ENCODE results near the gene CEMIP2. TPM values are rescaled to one million over a fixed set of nuclear protein-coding genes. Genes with fewer than 3 reads are reported as not detected.
"Not testable (repeated sequence)": the region's sequence is repeated elsewhere in the genome, so short reads cannot be mapped to it uniquely, and the experiment has no call there.

The CEMIP2 gene
- total RNA-seq, 4 donors from 2014 or later, result 7.4 to 50.7 (median 30.5) TPM

DNA sequence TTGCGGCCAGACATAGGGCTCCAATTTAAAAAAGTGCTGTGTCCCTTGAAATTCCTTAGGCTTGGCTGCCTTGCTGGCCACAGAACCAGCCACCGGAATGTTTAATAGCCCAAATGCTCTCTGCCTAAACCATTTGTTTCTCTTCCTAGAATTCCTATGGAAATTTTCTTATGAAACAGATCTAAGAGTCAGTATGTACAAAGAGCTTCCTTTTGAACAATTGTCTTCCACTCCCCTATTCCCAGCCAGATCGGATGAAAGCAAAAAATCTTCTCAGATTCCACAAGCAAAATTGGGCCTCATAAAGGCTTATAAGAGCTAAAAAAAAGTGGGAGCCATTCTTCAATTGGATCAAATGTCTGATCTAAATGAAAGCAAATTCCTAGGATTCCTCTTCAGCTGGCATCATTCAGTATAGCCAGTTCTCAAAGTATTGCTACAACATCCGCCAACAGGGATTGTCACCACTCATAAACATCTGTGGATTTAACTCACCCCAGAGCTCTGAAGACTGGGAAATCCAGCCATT is 104.3 kb downstream of the CEMIP2 start:
- Histone ChIP-seq H3K27me3 (no peaks in the 10 kb centered on the region), H3K36me3 (no peaks in the 10 kb centered on the region), H3K4me1 (no peaks in the 10 kb centered on the region), H3K4me3 (no peak overlapping the region), H3K27ac (no peak overlapping the region), H3K9me3 (no peaks in the 10 kb centered on the region)
- intact Hi-C loops (cut with DNase I; ENCODE audit: low total_unique reads), result no loop called here
- TF ChIP-seq POLR2A (IDR thresholded peaks at IDR 0.05), result no peak
- TF ChIP-seq, protein P1, sequence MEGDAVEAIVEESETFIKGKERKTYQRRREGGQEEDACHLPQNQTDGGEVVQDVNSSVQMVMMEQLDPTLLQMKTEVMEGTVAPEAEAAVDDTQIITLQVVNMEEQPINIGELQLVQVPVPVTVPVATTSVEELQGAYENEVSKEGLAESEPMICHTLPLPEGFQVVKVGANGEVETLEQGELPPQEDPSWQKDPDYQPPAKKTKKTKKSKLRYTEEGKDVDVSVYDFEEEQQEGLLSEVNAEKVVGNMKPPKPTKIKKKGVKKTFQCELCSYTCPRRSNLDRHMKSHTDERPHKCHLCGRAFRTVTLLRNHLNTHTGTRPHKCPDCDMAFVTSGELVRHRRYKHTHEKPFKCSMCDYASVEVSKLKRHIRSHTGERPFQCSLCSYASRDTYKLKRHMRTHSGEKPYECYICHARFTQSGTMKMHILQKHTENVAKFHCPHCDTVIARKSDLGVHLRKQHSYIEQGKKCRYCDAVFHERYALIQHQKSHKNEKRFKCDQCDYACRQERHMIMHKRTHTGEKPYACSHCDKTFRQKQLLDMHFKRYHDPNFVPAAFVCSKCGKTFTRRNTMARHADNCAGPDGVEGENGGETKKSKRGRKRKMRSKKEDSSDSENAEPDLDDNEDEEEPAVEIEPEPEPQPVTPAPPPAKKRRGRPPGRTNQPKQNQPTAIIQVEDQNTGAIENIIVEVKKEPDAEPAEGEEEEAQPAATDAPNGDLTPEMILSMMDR (IDR thresholded peaks at IDR 0.05), result no peak
- no peak for DNase-seq

DNA sequence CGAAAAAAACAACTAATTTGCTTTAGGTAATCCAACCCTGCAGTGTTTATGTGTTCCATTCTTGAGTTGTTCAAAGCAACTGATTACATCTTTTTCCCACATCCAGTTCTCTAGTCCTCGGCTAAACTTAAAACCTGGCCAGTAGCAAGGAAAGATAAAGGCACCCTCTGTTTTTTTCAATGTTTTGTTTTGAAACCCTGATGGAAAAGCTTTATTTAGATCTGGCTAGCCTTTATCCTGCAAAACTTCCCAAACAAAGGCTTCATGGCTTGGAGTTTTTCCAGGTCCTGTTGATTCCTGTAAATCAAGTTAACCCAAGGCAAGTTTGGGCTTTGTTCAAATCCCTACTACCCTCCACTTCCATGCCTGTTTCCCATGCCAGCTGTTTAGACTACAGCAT is 105.1 kb downstream of the CEMIP2 start:
- H3K4me1 ChIP-seq, result no peaks in the 10 kb centered on the region
- no peak overlapping the region for H3K4me3 ChIP-seq
- no peaks in the 10 kb centered on the region for H3K27me3 ChIP-seq
- intact Hi-C loops (cut with DNase I; ENCODE audit: low total_unique reads), result no loop called here
- no peak overlapping the region for H3K27ac ChIP-seq
- H3K9me3 ChIP-seq, result no peaks in the 10 kb centered on the region
- TF ChIP-seq, protein P1 (IDR thresholded peaks at IDR 0.05), result no peak
- TF ChIP-seq POLR2A (IDR thresholded peaks at IDR 0.05), result no peak
- H3K36me3 ChIP-seq, result no peaks in the 10 kb centered on the region
- DNase-seq, result no peak

DNA sequence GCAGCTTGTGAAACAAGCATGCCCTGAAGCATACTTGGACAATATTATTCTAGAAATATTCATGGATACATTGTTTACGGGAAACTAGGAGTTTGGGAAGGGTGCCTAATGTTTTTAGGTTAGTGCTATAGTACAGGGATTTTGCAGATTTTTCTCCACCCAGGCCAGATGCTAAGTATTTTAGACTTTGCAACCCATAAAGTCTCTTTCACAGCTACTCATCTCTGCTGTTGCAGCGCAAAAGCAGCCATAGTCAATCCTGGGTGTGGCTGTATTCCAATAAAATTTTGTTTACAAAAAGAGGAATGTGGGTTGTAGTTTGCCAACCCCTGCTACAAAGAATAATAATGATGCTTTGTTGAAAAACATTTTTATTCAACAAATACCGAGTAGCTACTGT is 106.2 kb downstream of the CEMIP2 start:
- Histone ChIP-seq H3K9me3 (no peaks in the 10 kb centered on the region), H3K4me3 (no peak overlapping the region), H3K36me3 (no peaks in the 10 kb centered on the region), H3K27me3 (no peaks in the 10 kb centered on the region), H3K4me1 (no peaks in the 10 kb centered on the region), H3K27ac (no peak overlapping the region)
- intact Hi-C loops (cut with DNase I; ENCODE audit: low total_unique reads), result no loop called here
- TF ChIP-seq, protein P1 (IDR thresholded peaks at IDR 0.05), result no peak
- no peak for TF ChIP-seq POLR2A (IDR thresholded peaks at IDR 0.05)
- DNase-seq, result no peak

- intact Hi-C loops (cut with DNase I; ENCODE audit: low total_unique reads); H3K27me3 ChIP-seq; H3K27ac ChIP-seq; DNase-seq; H3K36me3 ChIP-seq; H3K9me3 ChIP-seq; H3K4me3 ChIP-seq; H3K4me1 ChIP-seq: not testable (repeated sequence)
These were observed 111.0 kb downstream of the CEMIP2 start for GRCh38 chr9:71657276-71657675.

DNA sequence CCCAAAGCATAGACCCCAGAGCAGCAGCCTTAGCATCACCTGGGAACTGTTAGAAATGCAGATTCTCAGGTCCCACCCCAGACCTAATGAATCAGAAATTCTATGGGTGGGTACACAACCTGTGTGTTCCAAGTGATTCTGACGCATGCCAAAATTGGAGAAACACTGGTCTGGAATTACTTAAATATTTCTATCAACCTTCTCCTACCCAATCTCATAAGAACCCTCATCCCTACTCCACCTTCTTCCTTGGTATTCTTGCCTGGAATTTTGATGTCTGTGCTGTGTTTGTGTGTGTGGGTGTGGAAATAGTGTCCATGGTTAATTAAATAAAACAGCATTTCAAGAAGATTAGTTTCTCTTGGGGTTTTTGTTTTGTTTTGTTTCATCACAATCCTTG is 111.8 kb downstream of the CEMIP2 start:
- Histone ChIP-seq H3K27ac (no peak overlapping the region), H3K4me3 (no peak overlapping the region), H3K4me1 (no peaks in the 10 kb centered on the region), H3K27me3 (no peaks in the 10 kb centered on the region), H3K9me3 (no peaks in the 10 kb centered on the region), H3K36me3 (no peaks in the 10 kb centered on the region)
- TF ChIP-seq, protein P1 (IDR thresholded peaks at IDR 0.05), result no peak
- TF ChIP-seq POLR2A (IDR thresholded peaks at IDR 0.05), result no peak
- intact Hi-C loops (cut with DNase I; ENCODE audit: low total_unique reads), result no loop called here
- DNase-seq, result no peak

DNA sequence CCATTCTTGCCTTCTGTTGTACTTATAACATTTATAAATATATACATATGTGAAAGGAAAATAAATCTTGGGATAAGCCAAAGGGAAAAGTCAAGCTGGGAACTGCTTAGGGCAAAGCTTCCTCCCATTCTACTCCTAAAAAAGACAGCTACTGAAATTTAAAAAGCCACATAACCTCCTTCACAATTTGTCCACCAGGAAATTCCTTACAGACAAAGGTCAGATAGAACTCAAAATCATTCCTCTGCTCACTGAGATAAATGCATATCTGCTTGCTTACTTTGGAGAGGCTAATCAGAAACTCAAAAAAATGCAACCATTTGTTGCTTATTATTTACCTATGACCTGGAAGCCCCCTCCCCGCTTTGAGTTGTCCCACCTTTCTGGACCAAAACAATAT is 112.5 kb downstream of the CEMIP2 start:
- Histone ChIP-seq H3K9me3 (no peaks in the 10 kb centered on the region), H3K4me1 (no peaks in the 10 kb centered on the region), H3K27ac (no peak overlapping the region), H3K27me3 (no peaks in the 10 kb centered on the region), H3K4me3 (no peak overlapping the region), H3K36me3 (no peaks in the 10 kb centered on the region)
- DNase-seq, result no peak
- intact Hi-C loops (cut with DNase I; ENCODE audit: low total_unique reads), result no loop called here
- TF ChIP-seq POLR2A (IDR thresholded peaks at IDR 0.05), result no peak
- TF ChIP-seq, protein P1 (IDR thresholded peaks at IDR 0.05), result no peak

Measured in uterus (tissue), 4 donors.